HUES48 (cell line): ENCODE results near the gene KLHL3.
"Not testable (repeated sequence)": the region's sequence is repeated elsewhere in the genome, so short reads cannot be mapped to it uniquely, and the experiment has no call there.

Source experiments
- H3K27ac ChIP-seq: one replicate; pipeline ENCODE4 v1.7.0; 2013; ENCODE audit warnings: low read depth, low read length, inconsistent platforms
- H3K27me3 ChIP-seq: 2 replicates; pipeline ENCODE4 v1.6.1; 2013; ENCODE audit warnings: mild to moderate bottlenecking, low read length; ENCODE audit not compliant: control insufficient read depth, insufficient read depth
- H3K36me3 ChIP-seq: 2 replicates; pipeline ENCODE4 v1.6.1; 2013; ENCODE audit warnings: low read length; ENCODE audit not compliant: control insufficient read depth, insufficient read depth
- H3K4me1 ChIP-seq: 2 replicates; pipeline ENCODE4 v1.6.1; 2013; ENCODE audit warnings: mild to moderate bottlenecking, low read length; ENCODE audit not compliant: control insufficient read depth, insufficient read depth
- H3K4me3 ChIP-seq: 2 replicates; pipeline ENCODE4 v1.5.1; 2013; ENCODE audit warnings: mild to moderate bottlenecking, low read depth, low read length
- H3K9ac ChIP-seq: 2 replicates; pipeline ENCODE4 v1.6.1; 2013; ENCODE audit warnings: mild to moderate bottlenecking, low read depth, low read length, moderate library complexity
- H3K9me3 ChIP-seq: 2 replicates; pipeline ENCODE4 v1.6.1; 2013; ENCODE audit warnings: low read length; ENCODE audit not compliant: control insufficient read depth, insufficient read depth

KLHL3 gene

GRCh38 chr5:137646761-137647160 lies 89.1 kb downstream of the KLHL3 start:
- Histone ChIP-seq H3K27me3 (no peaks in the 10 kb centered on the region), H3K36me3 (peaks cover 6% of the 10 kb centered on the region), H3K9ac (no peak overlapping the region), H3K27ac (no peak overlapping the region), H3K4me1 (no peaks in the 10 kb centered on the region), H3K9me3 (no peaks in the 10 kb centered on the region), H3K4me3 (no peak overlapping the region)

GRCh38 chr5:137643081-137643480 lies 92.8 kb downstream of the KLHL3 start:
- not testable (repeated sequence) for H3K4me1 ChIP-seq, H3K27ac ChIP-seq, H3K9me3 ChIP-seq, H3K4me3 ChIP-seq, H3K27me3 ChIP-seq, H3K36me3 ChIP-seq, H3K9ac ChIP-seq

- H3K27me3 ChIP-seq, result no peaks in the 10 kb centered on the region
- H3K9me3 ChIP-seq, result no peaks in the 10 kb centered on the region
- H3K9ac ChIP-seq, result no peak overlapping the region
Measured at GRCh38 chr5:137642091-137642490, 93.8 kb downstream of the KLHL3 start.

GRCh38 chr5:137641148-137641547 lies 94.7 kb downstream of the KLHL3 start:
- Histone ChIP-seq H3K9me3 (no peaks in the 10 kb centered on the region), H3K27me3 (no peaks in the 10 kb centered on the region), H3K4me1 (no peaks in the 10 kb centered on the region)

More at GRCh38 chr5:137642091-137642490, 93.8 kb downstream of the KLHL3 start:
- Histone ChIP-seq H3K36me3 (no peaks in the 10 kb centered on the region), H3K27ac (no peak overlapping the region), H3K4me1 (no peaks in the 10 kb centered on the region), H3K4me3 (no peak overlapping the region)

GRCh38 chr5:137639645-137640044 lies 96.2 kb downstream of the KLHL3 start:
- Histone ChIP-seq H3K4me1 (no peaks in the 10 kb centered on the region), H3K36me3 (no peaks in the 10 kb centered on the region; the same call in 1 of the 2 replicates), H3K9ac (no peak overlapping the region), H3K9me3 (no peaks in the 10 kb centered on the region), H3K4me3 (no peak overlapping the region), H3K27me3 (no peaks in the 10 kb centered on the region), H3K27ac (no peak overlapping the region)

More at GRCh38 chr5:137641148-137641547, 94.7 kb downstream of the KLHL3 start:
- H3K36me3 ChIP-seq, result no peaks in the 10 kb centered on the region; the same call in 1 of the 2 replicates
- H3K9ac ChIP-seq, result no peak overlapping the region
- H3K4me3 ChIP-seq, result no peak overlapping the region
- no peak overlapping the region for H3K27ac ChIP-seq

GRCh38 chr5:137638841-137639240 lies 97.0 kb downstream of the KLHL3 start:
- no peaks in the 10 kb centered on the region for H3K27me3 ChIP-seq
- no peaks in the 10 kb centered on the region for H3K4me1 ChIP-seq
- H3K36me3 ChIP-seq, result no peaks in the 10 kb centered on the region; the same call in 1 of the 2 replicates
- no peak overlapping the region for H3K9ac ChIP-seq
- H3K9me3 ChIP-seq, result no peaks in the 10 kb centered on the region
- H3K27ac ChIP-seq, result no peak overlapping the region
- no peak overlapping the region for H3K4me3 ChIP-seq

GRCh38 chr5:137636830-137637714 lies 98.8 kb downstream of the KLHL3 start:
- Histone ChIP-seq H3K27me3 (no peaks in the 10 kb centered on the region), H3K4me1 (no peaks in the 10 kb centered on the region), H3K36me3 (no peaks in the 10 kb centered on the region; the same call in 1 of the 2 replicates), H3K9ac (no peak overlapping the region), H3K27ac (no peak overlapping the region), H3K9me3 (no peaks in the 10 kb centered on the region), H3K4me3 (no peak overlapping the region)

GRCh38 chr5:137636099-137636498 lies 99.8 kb downstream of the KLHL3 start:
- Histone ChIP-seq H3K9ac (no peak overlapping the region), H3K4me3 (no peak overlapping the region), H3K27ac (no peak overlapping the region), H3K9me3 (no peaks in the 10 kb centered on the region), H3K36me3 (no peaks in the 10 kb centered on the region; the same call in 1 of the 2 replicates), H3K4me1 (no peaks in the 10 kb centered on the region), H3K27me3 (no peaks in the 10 kb centered on the region)

- Histone ChIP-seq H3K4me3 (no peak overlapping the region), H3K4me1 (no peaks in the 10 kb centered on the region), H3K36me3 (no peaks in the 10 kb centered on the region; the same call in 1 of the 2 replicates), H3K27ac (no peak overlapping the region), H3K9ac (no peak overlapping the region), H3K9me3 (no peaks in the 10 kb centered on the region), H3K27me3 (no peaks in the 10 kb centered on the region)
Measured at GRCh38 chr5:137635521-137635921, 100.4 kb downstream of the KLHL3 start.

- Histone ChIP-seq H3K9me3 (no peaks in the 10 kb centered on the region), H3K27ac (no peak overlapping the region), H3K9ac (no peak overlapping the region)
Measured at GRCh38 chr5:137633896-137634295, 102.0 kb downstream of the KLHL3 start.

GRCh38 chr5:137632716-137633115 lies 103.2 kb downstream of the KLHL3 start:
- Histone ChIP-seq H3K4me3 (no peak overlapping the region), H3K36me3 (peaks cover 3% of the 10 kb centered on the region; the same call in 1 of the 2 replicates), H3K27ac (no peak overlapping the region), H3K4me1 (peaks cover 6% of the 10 kb centered on the region), H3K9ac (no peak overlapping the region), H3K9me3 (no peaks in the 10 kb centered on the region), H3K27me3 (no peaks in the 10 kb centered on the region)

More at GRCh38 chr5:137633896-137634295, 102.0 kb downstream of the KLHL3 start:
- peaks cover 2% of the 10 kb centered on the region; the same call in 1 of the 2 replicates for H3K36me3 ChIP-seq
- no peaks in the 10 kb centered on the region for H3K27me3 ChIP-seq
- peaks cover 6% of the 10 kb centered on the region for H3K4me1 ChIP-seq
- H3K4me3 ChIP-seq, result no peak overlapping the region
